Neural cell (in vitro differentiated cells): Measurements from ENCODE around the gene CPSF4L.

ENCODE experiments used
- EP300 ChIP-seq: fragments of 450-650 bp; conservative IDR thresholded peaks from 2 replicates; pipeline ENCODE4 v1.6.1; 2014; ENCODE audit warnings: antibody characterized with exemption, mild to moderate bottlenecking, moderate library complexity; ENCODE audit not compliant: poor library complexity, severe bottlenecking
- EZH2 ChIP-seq: fragments of 200-600, 300-800 bp; shearing (Covaris generic), sonication (generic); IDR thresholded peaks from 2 replicates; pipeline ENCODE4 v1.6.1; 2014; ENCODE audit warnings: antibody characterized with exemption, low read length, borderline replicate concordance, mild to moderate bottlenecking; ENCODE audit not compliant: insufficient read depth, poor library complexity, severe bottlenecking
- POLR2AphosphoS5 ChIP-seq: IDR thresholded peaks from 2 replicates; pipeline ENCODE4 v1.6.1; 2012
- RAD21 ChIP-seq: fragments of 450-650 bp; conservative IDR thresholded peaks from 2 replicates; pipeline ENCODE4 v1.6.1; 2014; ENCODE audit warnings: antibody characterized with exemption, mild to moderate bottlenecking, moderate library complexity
- SMC3 ChIP-seq: fragments of 450-650 bp; conservative IDR thresholded peaks from 2 replicates; pipeline ENCODE4 v1.6.1; 2014; ENCODE audit warnings: antibody characterized with exemption, mild to moderate bottlenecking, moderate library complexity; ENCODE audit not compliant: poor library complexity
- TF ChIP-seq, protein P1 (sequence below): fragments of 450-650 bp; IDR thresholded peaks from 2 replicates; pipeline ENCODE4 v1.5.1; 2014; ENCODE audit warnings: antibody characterized with exemption, mild to moderate bottlenecking, moderate library complexity; ENCODE audit not compliant: poor library complexity, severe bottlenecking
- TF ChIP-seq, protein P2 (sequence below): IDR thresholded peaks from 2 replicates; pipeline ENCODE4 v1.6.1; 2012; ENCODE audit warnings: borderline replicate concordance

DNA sequence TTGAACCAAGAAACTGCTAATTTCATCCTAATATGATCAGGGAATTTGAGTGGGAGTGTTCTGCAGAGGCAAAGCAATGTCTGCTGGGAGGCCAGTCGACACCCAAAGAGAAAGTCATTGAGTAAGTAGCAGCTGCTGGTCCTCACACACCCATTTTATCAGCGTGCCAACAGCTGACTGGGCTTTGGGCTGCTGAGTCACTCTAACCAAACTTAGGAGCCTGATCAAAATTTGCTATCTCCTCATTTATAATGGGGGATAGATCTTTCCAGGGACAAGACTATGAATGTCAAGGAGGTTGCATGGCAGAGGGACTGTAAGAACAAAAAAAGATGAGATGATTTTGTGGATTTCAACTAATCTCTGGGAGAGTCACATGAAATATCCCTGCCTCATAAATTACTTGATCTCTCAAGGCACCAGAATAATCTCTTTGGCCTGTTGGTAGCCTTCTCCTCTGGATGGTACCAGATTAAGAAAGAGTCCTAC is 32.9 kb downstream of the CPSF4L start:
- no peak for TF ChIP-seq EZH2
- TF ChIP-seq, protein P1, sequence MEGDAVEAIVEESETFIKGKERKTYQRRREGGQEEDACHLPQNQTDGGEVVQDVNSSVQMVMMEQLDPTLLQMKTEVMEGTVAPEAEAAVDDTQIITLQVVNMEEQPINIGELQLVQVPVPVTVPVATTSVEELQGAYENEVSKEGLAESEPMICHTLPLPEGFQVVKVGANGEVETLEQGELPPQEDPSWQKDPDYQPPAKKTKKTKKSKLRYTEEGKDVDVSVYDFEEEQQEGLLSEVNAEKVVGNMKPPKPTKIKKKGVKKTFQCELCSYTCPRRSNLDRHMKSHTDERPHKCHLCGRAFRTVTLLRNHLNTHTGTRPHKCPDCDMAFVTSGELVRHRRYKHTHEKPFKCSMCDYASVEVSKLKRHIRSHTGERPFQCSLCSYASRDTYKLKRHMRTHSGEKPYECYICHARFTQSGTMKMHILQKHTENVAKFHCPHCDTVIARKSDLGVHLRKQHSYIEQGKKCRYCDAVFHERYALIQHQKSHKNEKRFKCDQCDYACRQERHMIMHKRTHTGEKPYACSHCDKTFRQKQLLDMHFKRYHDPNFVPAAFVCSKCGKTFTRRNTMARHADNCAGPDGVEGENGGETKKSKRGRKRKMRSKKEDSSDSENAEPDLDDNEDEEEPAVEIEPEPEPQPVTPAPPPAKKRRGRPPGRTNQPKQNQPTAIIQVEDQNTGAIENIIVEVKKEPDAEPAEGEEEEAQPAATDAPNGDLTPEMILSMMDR, result no peak
- TF ChIP-seq, protein P2, sequence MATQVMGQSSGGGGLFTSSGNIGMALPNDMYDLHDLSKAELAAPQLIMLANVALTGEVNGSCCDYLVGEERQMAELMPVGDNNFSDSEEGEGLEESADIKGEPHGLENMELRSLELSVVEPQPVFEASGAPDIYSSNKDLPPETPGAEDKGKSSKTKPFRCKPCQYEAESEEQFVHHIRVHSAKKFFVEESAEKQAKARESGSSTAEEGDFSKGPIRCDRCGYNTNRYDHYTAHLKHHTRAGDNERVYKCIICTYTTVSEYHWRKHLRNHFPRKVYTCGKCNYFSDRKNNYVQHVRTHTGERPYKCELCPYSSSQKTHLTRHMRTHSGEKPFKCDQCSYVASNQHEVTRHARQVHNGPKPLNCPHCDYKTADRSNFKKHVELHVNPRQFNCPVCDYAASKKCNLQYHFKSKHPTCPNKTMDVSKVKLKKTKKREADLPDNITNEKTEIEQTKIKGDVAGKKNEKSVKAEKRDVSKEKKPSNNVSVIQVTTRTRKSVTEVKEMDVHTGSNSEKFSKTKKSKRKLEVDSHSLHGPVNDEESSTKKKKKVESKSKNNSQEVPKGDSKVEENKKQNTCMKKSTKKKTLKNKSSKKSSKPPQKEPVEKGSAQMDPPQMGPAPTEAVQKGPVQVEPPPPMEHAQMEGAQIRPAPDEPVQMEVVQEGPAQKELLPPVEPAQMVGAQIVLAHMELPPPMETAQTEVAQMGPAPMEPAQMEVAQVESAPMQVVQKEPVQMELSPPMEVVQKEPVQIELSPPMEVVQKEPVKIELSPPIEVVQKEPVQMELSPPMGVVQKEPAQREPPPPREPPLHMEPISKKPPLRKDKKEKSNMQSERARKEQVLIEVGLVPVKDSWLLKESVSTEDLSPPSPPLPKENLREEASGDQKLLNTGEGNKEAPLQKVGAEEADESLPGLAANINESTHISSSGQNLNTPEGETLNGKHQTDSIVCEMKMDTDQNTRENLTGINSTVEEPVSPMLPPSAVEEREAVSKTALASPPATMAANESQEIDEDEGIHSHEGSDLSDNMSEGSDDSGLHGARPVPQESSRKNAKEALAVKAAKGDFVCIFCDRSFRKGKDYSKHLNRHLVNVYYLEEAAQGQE, result no peak
- no peak for TF ChIP-seq EP300
- TF ChIP-seq POLR2AphosphoS5, result no peak
- no peak for TF ChIP-seq SMC3
- no peak for TF ChIP-seq RAD21
